Measurements from ENCODE around the gene MYOF. TPM values are rescaled to one million over a fixed set of nuclear protein-coding genes. Genes with fewer than 3 reads are reported as not detected.

Gene MYOF
- polyA plus RNA-seq, 1 of the 3 experiments (the other 2 are of a cell fraction): 103 TPM

GRCh38 chr10:93378997-93379730 lies 103.0 kb downstream of the MYOF start:
- DNase-seq: no peak
- no peaks in the 10 kb centered on the region for H3K27me3 ChIP-seq (ENCODE audit: insufficient read depth)
- peaks cover 24% of the 10 kb centered on the region for H3K79me2 ChIP-seq (ENCODE audit: insufficient read depth)
- H2AFZ ChIP-seq (ENCODE audit: low read depth): no peak overlapping the region
- peak overlapping the region; percentile 58 for H3K9ac ChIP-seq
- H3K36me3 ChIP-seq (replicated peaks in 1 of 2; ENCODE audit: control insufficient read depth in 1 of 2, insufficient read depth in 2 of 2, low read length in 1 of 2): peaks cover 21 to 50% of the 10 kb centered on the region in 2 experiments
- ChIA-PET POLR2A (no interaction called here), CTCF (interaction anchor here (0.9 to 14.1 kb wide), 6 partner anchors 14 to 132 kb away, joined by 3 to 515 read pairs (median 7); partner anchors contain the start of gene MYOF)
- no peak for TF ChIP-seq EZH2phosphoT487 (IDR thresholded peaks at IDR 0.05; ENCODE audit: borderline replicate concordance, low read depth)
- TF ChIP-seq, protein P1, sequence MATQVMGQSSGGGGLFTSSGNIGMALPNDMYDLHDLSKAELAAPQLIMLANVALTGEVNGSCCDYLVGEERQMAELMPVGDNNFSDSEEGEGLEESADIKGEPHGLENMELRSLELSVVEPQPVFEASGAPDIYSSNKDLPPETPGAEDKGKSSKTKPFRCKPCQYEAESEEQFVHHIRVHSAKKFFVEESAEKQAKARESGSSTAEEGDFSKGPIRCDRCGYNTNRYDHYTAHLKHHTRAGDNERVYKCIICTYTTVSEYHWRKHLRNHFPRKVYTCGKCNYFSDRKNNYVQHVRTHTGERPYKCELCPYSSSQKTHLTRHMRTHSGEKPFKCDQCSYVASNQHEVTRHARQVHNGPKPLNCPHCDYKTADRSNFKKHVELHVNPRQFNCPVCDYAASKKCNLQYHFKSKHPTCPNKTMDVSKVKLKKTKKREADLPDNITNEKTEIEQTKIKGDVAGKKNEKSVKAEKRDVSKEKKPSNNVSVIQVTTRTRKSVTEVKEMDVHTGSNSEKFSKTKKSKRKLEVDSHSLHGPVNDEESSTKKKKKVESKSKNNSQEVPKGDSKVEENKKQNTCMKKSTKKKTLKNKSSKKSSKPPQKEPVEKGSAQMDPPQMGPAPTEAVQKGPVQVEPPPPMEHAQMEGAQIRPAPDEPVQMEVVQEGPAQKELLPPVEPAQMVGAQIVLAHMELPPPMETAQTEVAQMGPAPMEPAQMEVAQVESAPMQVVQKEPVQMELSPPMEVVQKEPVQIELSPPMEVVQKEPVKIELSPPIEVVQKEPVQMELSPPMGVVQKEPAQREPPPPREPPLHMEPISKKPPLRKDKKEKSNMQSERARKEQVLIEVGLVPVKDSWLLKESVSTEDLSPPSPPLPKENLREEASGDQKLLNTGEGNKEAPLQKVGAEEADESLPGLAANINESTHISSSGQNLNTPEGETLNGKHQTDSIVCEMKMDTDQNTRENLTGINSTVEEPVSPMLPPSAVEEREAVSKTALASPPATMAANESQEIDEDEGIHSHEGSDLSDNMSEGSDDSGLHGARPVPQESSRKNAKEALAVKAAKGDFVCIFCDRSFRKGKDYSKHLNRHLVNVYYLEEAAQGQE (IDR thresholded peaks at IDR 0.05; ENCODE audit: low read depth, low read length): no peak
- TF ChIP-seq, protein P2, sequence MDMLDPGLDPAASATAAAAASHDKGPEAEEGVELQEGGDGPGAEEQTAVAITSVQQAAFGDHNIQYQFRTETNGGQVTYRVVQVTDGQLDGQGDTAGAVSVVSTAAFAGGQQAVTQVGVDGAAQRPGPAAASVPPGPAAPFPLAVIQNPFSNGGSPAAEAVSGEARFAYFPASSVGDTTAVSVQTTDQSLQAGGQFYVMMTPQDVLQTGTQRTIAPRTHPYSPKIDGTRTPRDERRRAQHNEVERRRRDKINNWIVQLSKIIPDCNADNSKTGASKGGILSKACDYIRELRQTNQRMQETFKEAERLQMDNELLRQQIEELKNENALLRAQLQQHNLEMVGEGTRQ (IDR thresholded peaks at IDR 0.05; ENCODE audit: borderline replicate concordance, low read depth, low read length): no peak
- no peak for TF ChIP-seq RAD21 (IDR thresholded peaks at IDR 0.05; ENCODE audit: low read length)
- TF ChIP-seq, protein P3, sequence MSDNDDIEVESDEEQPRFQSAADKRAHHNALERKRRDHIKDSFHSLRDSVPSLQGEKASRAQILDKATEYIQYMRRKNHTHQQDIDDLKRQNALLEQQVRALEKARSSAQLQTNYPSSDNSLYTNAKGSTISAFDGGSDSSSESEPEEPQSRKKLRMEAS (IDR thresholded peaks at IDR 0.05; ENCODE audit: low read depth): no peak
- no peak for TF ChIP-seq TEAD4 (IDR thresholded peaks at IDR 0.05; ENCODE audit: borderline replicate concordance, insufficient read depth)
- TF ChIP-seq TCF12 (IDR thresholded peaks at IDR 0.05): no peak
- TF ChIP-seq SMC3 (IDR thresholded peaks at IDR 0.05; ENCODE audit: low read depth, low read length): no peak
- TF ChIP-seq MXI1 (IDR thresholded peaks at IDR 0.05; ENCODE audit: low read depth, low read length): no peak
- peaks cover 65% of the 10 kb centered on the region for H3F3A ChIP-seq (replicated peaks; ENCODE audit: insufficient read depth)
- no peaks in the 10 kb centered on the region for H4K20me1 ChIP-seq (ENCODE audit: insufficient read depth)
- 73% methylated on average over 3 of the region's 3 CpGs for WGBS (ENCODE audit: low lambda C conversion rate)
- no peak overlapping the region for H3K4me3 ChIP-seq (ENCODE audit: low read depth in 2 of 2, low read length in 1 of 2)
- no peaks in the 10 kb centered on the region for H3K9me3 ChIP-seq
- peak overlapping the region; percentile 22; the same call in 1 of the 2 replicates for H3K4me2 ChIP-seq
- peaks cover 3 to 52% of the 10 kb centered on the region in 2 experiments for H3K4me1 ChIP-seq (ENCODE audit: control insufficient read depth in 1 of 2, insufficient read depth in 2 of 2, low read depth in 1 of 2, low read length in 1 of 2)
- H3K27ac ChIP-seq (ENCODE audit: low read depth in 2 of 2, low read length in 1 of 2): peak overlapping the region in 1 of 2 experiments; percentile 96; a peak in 2 of 4 replicates
- H3K9me2 ChIP-seq: no peaks in the 10 kb centered on the region

DNA sequence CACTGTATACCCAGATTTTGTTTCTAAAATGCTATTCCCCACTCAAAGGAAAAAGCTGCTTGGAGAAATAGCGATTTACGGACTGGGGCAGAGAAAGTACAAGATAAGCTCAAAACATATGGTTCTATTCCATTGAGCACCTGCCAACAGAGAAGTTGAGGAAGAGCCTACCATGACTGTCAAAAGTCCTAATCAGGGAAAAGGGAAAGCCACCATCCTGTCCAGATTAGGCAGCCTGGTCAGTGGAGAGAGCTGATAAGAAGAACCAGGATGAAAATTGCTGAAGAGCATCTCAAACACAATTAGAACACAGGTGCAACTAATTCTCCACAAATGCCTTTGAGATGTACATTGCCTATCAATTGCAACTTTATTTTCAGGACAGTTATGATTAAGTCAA lies 104.1 kb downstream of the MYOF start:
- Histone ChIP-seq H4K20me1 (ENCODE audit: insufficient read depth) (no peaks in the 10 kb centered on the region), H3K4me1 (ENCODE audit: control insufficient read depth in 1 of 2, insufficient read depth in 2 of 2, low read depth in 1 of 2, low read length in 1 of 2) (peaks cover 3 to 44% of the 10 kb centered on the region in 2 experiments), H3F3A (replicated peaks; ENCODE audit: insufficient read depth) (peaks cover 54% of the 10 kb centered on the region), H3K9me2 (no peaks in the 10 kb centered on the region), H3K9ac (no peak overlapping the region), H2AFZ (ENCODE audit: low read depth) (no peak overlapping the region), H3K27ac (ENCODE audit: low read depth in 2 of 2, low read length in 1 of 2) (peak overlapping the region in 1 of 2 experiments; percentile 89; a peak in 2 of 4 replicates), H3K36me3 (replicated peaks in 1 of 2; ENCODE audit: control insufficient read depth in 1 of 2, insufficient read depth in 2 of 2, low read length in 1 of 2) (peaks cover 23 to 62% of the 10 kb centered on the region in 2 experiments), H3K27me3 (ENCODE audit: insufficient read depth) (no peaks in the 10 kb centered on the region), H3K4me3 (ENCODE audit: low read depth in 2 of 2, low read length in 1 of 2) (no peak overlapping the region), H3K79me2 (ENCODE audit: insufficient read depth) (peaks cover 22% of the 10 kb centered on the region), H3K4me2 (no peak overlapping the region), H3K9me3 (no peaks in the 10 kb centered on the region)
- WGBS (ENCODE audit: low lambda C conversion rate): 95% methylated on average over 2 of the region's 2 CpGs
- ChIA-PET CTCF (interaction anchor here (1.1 to 14.1 kb wide), 10 partner anchors 11 to 133 kb away, joined by 3 to 515 read pairs (median 26); partner anchors contain the start of gene MYOF), POLR2A (no interaction called here)
- no peak for DNase-seq
- TF ChIP-seq NRF1 (IDR thresholded peaks at IDR 0.05; ENCODE audit: low read depth, low read length): no peak
- no peak for TF ChIP-seq FOSL2 (IDR thresholded peaks at IDR 0.05; ENCODE audit: borderline replicate concordance, low read depth)
- TF ChIP-seq POLR2AphosphoS5 (IDR thresholded peaks at IDR 0.05; ENCODE audit: low read depth, low read length): no peak
- TF ChIP-seq IRF3 (IDR thresholded peaks at IDR 0.05; ENCODE audit: low read depth, low read length): no peak
- TF ChIP-seq MEF2A (IDR thresholded peaks at IDR 0.05; ENCODE audit: borderline replicate concordance, low read depth): no peak
- TF ChIP-seq SIN3A (IDR thresholded peaks at IDR 0.05; ENCODE audit: borderline replicate concordance, low read depth, low read length): no peak
- no peak for TF ChIP-seq RCOR1 (IDR thresholded peaks at IDR 0.05; ENCODE audit: low read length)
- TF ChIP-seq NFIC (IDR thresholded peaks at IDR 0.05; ENCODE audit: borderline replicate concordance): no peak
- TF ChIP-seq, protein P3 (IDR thresholded peaks at IDR 0.05; ENCODE audit: low read depth): no peak
- no peak for TF ChIP-seq TEAD4 (IDR thresholded peaks at IDR 0.05; ENCODE audit: borderline replicate concordance, insufficient read depth)
- TF ChIP-seq RAD21 (IDR thresholded peaks at IDR 0.05; ENCODE audit: low read length): no peak
- no peak for TF ChIP-seq RXRA (IDR thresholded peaks at IDR 0.05; ENCODE audit: borderline replicate concordance, low read depth)
- TF ChIP-seq FOXJ3 (CRISPR knock-in tag; IDR thresholded peaks at IDR 0.05): no peak
- no peak for TF ChIP-seq ELF1 (IDR thresholded peaks at IDR 0.05)
- no peak for TF ChIP-seq SMC3 (IDR thresholded peaks at IDR 0.05; ENCODE audit: low read depth, low read length)
- TF ChIP-seq MXI1 (IDR thresholded peaks at IDR 0.05; ENCODE audit: low read depth, low read length): no peak

Data from SK-N-SH (cell line).